ENCODE results near the gene MAK. TPM values are rescaled to one million over a fixed set of nuclear protein-coding genes. Genes with fewer than 3 reads are reported as not detected.

Gene MAK
- total RNA-seq, 1 experiment from 2014 or later: 0.22 TPM

GRCh38 chr6:10733151-10733715 is 105.1 kb downstream of the MAK start (continued):
- no peak for TF ChIP-seq REST (IDR thresholded peaks at IDR 0.05; ENCODE audit: low read depth)
- no peak for TF ChIP-seq SRF (IDR thresholded peaks at IDR 0.05; ENCODE audit: low read depth)
- no peak for TF ChIP-seq YY1 (IDR thresholded peaks at IDR 0.05; ENCODE audit: extremely low read depth, insufficient replicate concordance, low read depth, low read length)
- TF ChIP-seq SIN3A (IDR thresholded peaks at IDR 0.05; ENCODE audit: low read depth): no peak
- TF ChIP-seq FOSL1 (IDR thresholded peaks at IDR 0.05; ENCODE audit: low read depth): no peak

DNA sequence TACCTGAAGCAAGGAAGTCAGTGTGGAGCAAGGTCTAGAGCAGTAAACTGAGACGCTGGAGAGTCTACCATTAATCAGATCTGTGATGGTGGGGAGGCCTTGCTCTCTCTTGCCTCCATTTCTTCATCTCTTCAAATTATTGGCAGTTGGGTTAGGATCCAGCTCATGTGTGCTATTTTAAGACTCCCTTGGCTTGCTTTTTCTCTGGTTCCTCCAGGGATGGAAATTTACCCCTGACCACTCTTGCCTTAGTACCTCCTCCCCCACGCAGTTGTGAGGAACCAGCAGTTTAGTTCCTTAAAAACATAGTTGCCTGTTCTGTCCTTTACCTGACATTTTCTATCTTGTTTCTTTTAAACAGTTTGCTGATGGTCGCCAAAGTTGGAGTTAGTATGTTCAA is 108.1 kb downstream of the MAK start:
- BruUV-seq (replicated peaks): no TSS peak
- H3K9me3 ChIP-seq (ENCODE audit: control insufficient read depth in 1 of 2, insufficient read depth in 1 of 2, low read depth in 1 of 2, low read length in 2 of 2): no peaks in the 10 kb centered on the region
- CTCF ChIA-PET: no interaction called here
- no peak for TF ChIP-seq CBX3 (IDR thresholded peaks at IDR 0.05; ENCODE audit: low read depth)
- TF ChIP-seq, protein P1, sequence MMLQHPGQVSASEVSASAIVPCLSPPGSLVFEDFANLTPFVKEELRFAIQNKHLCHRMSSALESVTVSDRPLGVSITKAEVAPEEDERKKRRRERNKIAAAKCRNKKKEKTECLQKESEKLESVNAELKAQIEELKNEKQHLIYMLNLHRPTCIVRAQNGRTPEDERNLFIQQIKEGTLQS (IDR thresholded peaks at IDR 0.05): no peak
- TF ChIP-seq REST (IDR thresholded peaks at IDR 0.05; ENCODE audit: low read depth): no peak
- TF ChIP-seq POLR2AphosphoS5 (IDR thresholded peaks at IDR 0.05; ENCODE audit: low read depth, low read length): no peak
- TF ChIP-seq TCF7L2 (IDR thresholded peaks at IDR 0.05; ENCODE audit: borderline replicate concordance, extremely low read depth, insufficient read depth, insufficient read length): no peak
- TF ChIP-seq EZH2phosphoT487 (IDR thresholded peaks at IDR 0.05; ENCODE audit: borderline replicate concordance): no peak
- no peak for TF ChIP-seq ZNF274 (IDR thresholded peaks at IDR 0.05; ENCODE audit: low read depth, low read length)
- TF ChIP-seq YY1 (IDR thresholded peaks at IDR 0.05; ENCODE audit: extremely low read depth, insufficient replicate concordance, low read depth, low read length): no peak
- no peak for TF ChIP-seq SRF (IDR thresholded peaks at IDR 0.05; ENCODE audit: low read depth)
- TF ChIP-seq SP1 (IDR thresholded peaks at IDR 0.05; ENCODE audit: low read depth): no peak
- TF ChIP-seq CTCF (IDR thresholded peaks at IDR 0.05 in 2 of 3, conservative IDR thresholded peaks at IDR 0.05 in 1 of 3; ENCODE audit: borderline replicate concordance in 1 of 3, insufficient read depth in 1 of 3, low read depth in 2 of 3, low read length in 2 of 3): no peak
- no peak for TF ChIP-seq JUND (IDR thresholded peaks at IDR 0.05)
- no peak for TF ChIP-seq SIN3A (IDR thresholded peaks at IDR 0.05; ENCODE audit: low read depth)
- TF ChIP-seq POLR2A (IDR thresholded peaks at IDR 0.05; ENCODE audit: borderline replicate concordance, extremely low read depth, insufficient read depth, insufficient read length): no peak

More for the DNA sequence above, 108.1 kb downstream of the MAK start:
- H4K20me1 ChIP-seq (ENCODE audit: insufficient read depth): no peaks in the 10 kb centered on the region
- H2AFZ ChIP-seq (ENCODE audit: low read depth, low read length, poor library complexity, severe bottlenecking): no peak overlapping the region
- ATAC-seq (no peak), DNase-seq (ENCODE audit: low read depth, low spot score) (no peak)
- no peaks in the 10 kb centered on the region for H3K9me2 ChIP-seq (ENCODE audit: insufficient read depth)
- H3K36me3 ChIP-seq (ENCODE audit: control insufficient read depth in 1 of 2, insufficient read depth in 2 of 2, low read length in 2 of 2): peaks cover 10 to 15% of the 10 kb centered on the region in 2 experiments; a peak in 3 of 4 replicates
- intact Hi-C loops (cut with micrococcal nuclease): no loop called here
- peaks cover 19 to 23% of the 10 kb centered on the region in 2 experiments for H3K4me1 ChIP-seq (ENCODE audit: control insufficient read depth in 1 of 2, insufficient read depth in 2 of 2, low read length in 2 of 2)
- H3K79me2 ChIP-seq (ENCODE audit: insufficient read depth, low read length): no peaks in the 10 kb centered on the region
- no peak overlapping the region for H3K4me3 ChIP-seq (replicated peaks in 1 of 2; ENCODE audit: low read depth in 1 of 2, low read length in 2 of 2)
- no peak overlapping the region for H3K9ac ChIP-seq (ENCODE audit: low read length)
- no peaks in the 10 kb centered on the region for H3K27me3 ChIP-seq (ENCODE audit: insufficient read depth, low read length)
- RAD21 ChIA-PET (ENCODE audit: low non-redundant PET in 1 of 2, low total read pairs in 2 of 2, uncharacterized antibody in 2 of 2, unreplicated experiment in 2 of 2): no interaction called here
- no peak overlapping the region for H3K4me2 ChIP-seq (ENCODE audit: low read length)
- no peak overlapping the region for H3K27ac ChIP-seq (ENCODE audit: low read depth, low read length)
- POLR2A ChIA-PET: no interaction called here
